NCI-H345 treated with DMSO at 0.1 percent for 48 hours (cell line): ENCODE data around the gene PHF3.

Experiments
- DNase-seq: peaks from one replicate; lab custom pipeline; 2025; ENCODE audit not compliant: unreplicated experiment; lab: John Stamatoyannopoulos, UW

PHF3 gene

GRCh38 chr6:63644668-63645326, 9.2 kb downstream of the PHF3 start:
- no peak for DNase-seq

GRCh38 chr6:63649269-63649668, 13.7 kb downstream of the PHF3 start:
- DNase-seq = no peak

DNA sequence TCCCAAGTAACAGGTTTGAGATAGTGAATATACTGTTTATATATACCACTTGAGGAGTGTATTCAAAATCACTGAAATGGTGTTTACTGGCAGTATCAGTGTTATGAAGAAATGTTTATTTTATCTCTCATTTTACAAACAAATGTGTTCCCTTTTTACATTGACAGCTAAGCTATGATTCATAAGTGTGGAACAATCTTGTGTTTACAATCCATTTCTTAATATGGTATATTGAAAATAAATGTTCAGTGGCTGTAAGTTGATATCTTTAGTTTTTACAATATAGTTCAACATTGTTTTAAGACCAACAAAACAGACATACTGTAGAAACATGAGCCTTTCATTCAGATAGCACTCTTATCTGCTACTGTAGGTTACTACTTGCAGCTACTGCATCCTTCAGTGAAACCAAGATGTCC, 14.3 kb downstream of the PHF3 start:
- no peak for DNase-seq

DNA sequence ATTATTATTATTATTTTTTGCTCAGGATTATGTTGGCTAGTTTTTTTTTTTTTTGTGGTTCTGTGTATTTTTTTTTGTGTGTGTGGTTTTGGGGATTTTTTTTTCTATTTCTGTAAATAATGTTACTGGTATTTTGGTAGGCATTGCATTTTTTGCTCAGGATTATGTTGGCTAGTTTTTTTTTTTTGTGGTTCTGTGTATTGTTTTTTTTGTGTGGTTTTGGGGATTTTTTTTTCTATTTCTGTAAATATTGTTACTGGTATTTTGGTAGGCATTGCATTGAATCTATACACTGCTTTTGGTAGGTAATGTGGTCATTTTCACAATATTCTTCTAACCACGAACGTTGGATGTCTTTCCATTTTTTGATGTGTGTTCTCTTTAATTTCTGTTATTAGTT, 17.4 kb downstream of the PHF3 start:
- no peak for DNase-seq

- no peak for DNase-seq
Observed at GRCh38 chr6:63660757-63661156, 25.2 kb downstream of the PHF3 start.

GRCh38 chr6:63661769-63662168, 26.2 kb downstream of the PHF3 start:
- DNase-seq = no peak

DNA sequence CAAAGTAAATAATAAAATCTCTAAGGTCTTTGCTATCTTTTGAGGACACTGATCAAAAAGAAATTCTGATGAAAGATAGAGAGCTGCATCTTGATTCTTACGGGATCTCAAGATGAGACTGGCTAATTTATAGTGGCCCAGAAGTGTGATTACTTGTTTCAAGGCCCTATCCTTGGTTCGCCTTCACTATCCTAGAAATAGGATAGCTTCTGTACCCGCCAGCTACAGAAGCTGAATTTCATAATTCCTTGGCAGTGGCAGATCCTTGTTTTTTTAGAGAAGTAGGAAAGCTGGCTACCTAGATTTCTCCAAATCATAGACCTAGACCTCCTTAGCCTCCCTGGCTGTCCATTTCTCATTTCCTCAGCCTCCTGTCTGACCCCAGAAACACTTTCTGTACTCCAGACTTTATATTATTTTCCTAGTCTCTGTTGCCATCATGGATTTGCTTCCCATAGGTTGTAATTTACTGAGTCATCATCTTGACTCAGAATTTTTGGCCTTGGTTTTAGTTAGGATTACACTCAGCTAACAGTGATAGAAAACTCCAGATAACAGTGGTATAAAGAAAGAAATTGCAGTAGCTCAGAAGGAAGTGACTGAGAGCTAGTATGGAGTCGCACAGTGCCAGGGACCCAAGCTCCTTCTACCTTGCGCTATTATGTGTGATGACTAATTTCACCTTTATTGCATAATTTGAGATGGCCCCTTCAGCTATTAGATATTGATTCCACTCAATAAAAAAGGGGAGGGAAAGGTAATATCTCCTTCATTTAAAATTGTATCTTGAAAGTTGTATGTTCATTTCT, 27.7 kb downstream of the PHF3 start:
- DNase-seq = no peak

GRCh38 chr6:63663956-63664281, 28.3 kb downstream of the PHF3 start:
- no peak for DNase-seq

- DNase-seq = no peak
Observed at GRCh38 chr6:63671098-63671754, 35.6 kb downstream of the PHF3 start.

DNA sequence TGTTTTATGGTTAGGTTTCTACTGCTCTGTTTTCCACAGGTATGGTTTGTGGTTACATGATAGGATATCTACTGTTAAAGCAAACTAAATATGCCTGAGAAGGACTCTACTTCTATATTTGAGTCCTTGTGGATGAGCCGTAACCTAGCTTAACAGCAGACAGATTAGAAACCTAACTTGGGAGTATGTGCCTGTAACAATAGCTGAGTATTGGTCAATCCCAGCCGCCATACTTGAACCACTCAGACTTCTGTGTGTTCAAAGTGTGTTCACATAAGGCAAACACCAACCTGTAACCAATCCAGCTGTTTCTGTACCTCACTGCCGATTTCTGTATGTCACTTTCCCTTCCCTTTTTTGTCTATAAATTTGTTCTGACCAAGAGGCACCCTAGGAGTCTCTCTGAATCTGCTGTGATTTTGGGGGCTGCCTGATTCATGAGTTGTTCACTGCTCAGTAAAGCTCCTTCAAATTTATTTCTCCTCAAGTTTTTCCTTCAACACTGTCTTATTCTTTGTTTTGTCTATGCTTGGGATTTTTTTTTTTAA, 37.1 kb downstream of the PHF3 start:
- no peak for DNase-seq

DNA sequence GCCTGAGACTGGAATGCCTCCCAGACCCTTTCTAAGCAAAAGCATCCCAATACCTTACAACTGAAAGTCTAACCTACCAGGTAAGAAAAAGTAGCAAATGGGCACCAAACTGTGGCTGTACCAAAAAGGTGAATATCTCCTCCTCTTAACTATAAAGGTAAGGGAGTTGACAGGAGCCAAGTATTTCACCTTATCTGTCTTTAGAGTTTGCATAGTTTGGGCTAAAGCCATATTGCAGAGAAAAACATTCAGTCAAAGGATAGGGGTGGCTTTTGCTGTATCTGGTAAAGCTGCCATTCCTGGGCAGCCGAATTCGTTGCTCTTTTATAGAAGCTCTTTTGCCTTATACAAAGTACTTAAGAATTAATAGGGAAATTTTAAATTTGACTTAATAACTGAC, 38.1 kb downstream of the PHF3 start:
- no peak for DNase-seq

- DNase-seq = no peak
Observed at GRCh38 chr6:63674635-63675034, 39.0 kb downstream of the PHF3 start.

DNA sequence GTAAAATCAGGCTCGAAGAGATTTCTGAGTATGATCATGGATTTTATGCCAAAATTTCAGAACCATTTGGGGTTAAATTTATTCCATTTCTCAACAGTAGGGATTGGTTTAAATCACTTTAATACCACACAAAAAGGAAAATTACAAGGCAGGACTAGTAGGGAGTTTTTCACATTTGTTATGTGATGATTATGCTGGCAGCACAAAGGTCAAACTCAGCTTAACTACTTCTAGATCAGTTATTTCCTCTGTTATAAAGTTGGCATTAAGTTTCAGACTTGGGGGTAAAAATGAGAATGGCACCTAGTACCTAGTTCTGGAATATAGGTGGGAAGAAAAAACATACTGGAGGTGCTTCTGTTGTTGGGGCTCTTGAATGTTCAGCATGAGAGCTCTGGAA, 39.5 kb downstream of the PHF3 start:
- DNase-seq = no peak

GRCh38 chr6:63676412-63677114, 41.0 kb downstream of the PHF3 start:
- DNase-seq = no peak

- no peak for DNase-seq
Observed at GRCh38 chr6:63677282-63677681, 41.7 kb downstream of the PHF3 start.

DNA sequence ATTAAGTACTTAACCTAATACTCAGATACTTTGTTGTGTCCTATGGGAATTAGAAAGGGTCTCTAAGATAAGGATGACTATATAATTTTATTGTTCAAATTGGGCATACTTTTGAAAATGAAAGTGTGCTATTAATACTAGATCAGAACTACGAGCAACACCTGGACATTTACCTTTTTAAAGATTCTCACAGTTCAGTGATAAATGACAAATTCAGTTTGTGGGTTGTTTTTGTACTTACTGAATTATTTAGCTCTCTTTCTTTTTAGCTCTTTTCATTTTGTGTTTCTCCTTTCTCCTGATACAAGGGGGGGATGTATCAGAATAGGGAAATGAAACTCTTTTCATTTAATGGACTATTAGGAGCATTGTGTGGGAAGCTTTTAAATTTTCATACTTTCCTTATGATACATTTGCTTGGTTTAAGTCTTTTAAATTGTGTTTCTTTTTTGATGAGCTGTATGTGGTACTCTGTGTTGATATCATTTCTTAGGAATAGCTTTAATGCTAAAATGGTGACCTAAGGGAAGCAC, 47.5 kb downstream of the PHF3 start:
- no peak for DNase-seq

DNA sequence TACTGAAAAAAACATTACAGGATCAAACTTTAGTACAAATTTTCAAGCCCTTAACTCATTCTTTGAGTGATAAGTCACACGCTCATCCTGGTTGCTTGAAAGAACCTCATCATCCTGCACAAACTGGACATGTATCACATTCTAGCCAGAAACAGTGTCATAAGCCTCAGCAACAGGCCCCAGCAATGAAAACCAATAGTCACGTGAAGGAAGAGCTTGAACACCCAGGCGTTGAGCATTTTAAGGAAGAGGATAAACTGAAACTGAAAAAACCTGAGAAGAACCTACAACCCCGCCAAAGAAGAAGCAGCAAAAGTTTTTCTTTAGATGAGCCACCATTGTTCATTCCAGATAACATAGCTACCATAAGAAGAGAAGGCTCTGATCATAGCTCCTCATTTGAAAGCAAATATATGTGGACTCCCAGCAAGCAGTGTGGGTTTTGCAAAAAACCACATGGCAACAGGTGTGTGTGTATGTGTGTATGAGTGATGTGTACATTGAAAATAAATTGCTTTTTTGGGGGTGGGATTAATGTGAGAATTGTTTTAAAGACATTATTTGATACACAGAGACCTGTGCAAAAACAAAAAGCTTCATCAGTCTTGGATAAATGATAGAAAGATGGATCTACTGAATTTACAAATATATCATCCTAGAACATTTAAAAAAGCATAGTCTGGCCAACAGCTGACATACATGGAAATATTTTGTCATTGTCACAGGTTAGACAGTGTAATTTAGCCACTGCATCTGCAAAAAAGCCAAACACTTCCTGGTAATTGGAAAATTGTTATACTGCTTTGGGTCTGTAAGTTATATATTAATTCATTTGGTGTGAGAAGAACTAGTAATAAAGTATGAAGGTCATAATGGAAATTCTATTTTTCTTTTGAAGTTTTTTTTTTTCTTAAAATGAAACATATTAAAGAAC, 50.1 kb downstream of the PHF3 start:
- no peak for DNase-seq

DNA sequence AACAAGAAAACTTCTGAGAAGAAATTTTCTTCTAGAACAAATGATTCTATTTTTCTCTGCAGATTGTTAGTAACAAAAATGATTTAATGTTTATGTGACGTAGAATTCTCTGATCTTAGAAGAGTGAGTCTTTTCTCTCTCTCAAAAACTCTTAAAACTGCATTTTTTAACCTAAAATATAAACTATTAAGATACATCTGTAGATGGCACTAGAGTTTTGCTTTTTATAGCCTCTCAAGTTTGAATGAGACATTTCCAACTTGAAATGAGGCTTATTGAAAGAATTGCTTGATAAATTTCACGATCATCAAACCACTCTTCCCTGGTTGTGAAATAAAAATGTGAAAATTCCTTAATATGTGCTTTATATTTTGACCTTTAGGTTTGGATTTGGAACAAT, 53.8 kb downstream of the PHF3 start:
- DNase-seq = no peak

DNA sequence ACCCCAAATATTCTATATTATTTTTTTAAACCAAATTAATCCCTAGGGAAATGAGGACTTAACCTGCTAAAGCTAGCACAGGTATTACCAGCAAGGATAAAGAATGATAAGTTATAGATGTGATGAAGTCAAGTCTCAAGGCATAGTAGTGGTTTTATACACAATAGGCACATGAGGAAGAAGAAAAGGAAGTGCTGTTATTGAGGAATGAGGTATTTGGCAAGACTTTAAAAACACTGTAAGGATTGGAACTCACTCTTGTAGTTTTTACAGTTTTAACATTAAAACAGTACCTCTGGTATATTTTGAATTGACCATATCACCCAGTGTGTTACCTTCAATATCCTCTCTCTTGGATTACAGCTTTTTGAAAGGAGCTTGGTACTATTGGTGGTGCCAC, 54.6 kb downstream of the PHF3 start:
- no peak for DNase-seq

DNA sequence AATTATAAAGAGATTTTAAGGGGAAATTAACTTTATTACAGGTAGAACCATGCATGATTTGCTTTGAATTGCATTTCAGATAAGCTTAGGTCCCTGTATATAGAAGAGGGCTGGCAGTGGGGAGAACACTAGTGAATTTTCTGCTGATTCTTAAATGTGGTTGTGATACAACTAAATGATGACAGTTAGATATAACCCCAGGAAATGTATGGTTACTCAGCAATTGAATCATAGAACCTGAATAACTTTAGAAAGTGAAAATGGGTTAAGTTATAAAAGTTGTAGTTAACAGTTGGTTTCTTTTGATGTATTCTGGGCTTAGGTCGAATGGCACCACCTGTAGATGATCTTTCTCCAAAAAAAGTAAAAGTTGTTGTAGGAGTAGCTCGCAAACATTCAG, 70.1 kb downstream of the PHF3 start:
- no peak for DNase-seq
